KMS-11 (cell line): ENCODE data around the gene CNTN5.
"Not testable (repeated sequence)": the region's sequence is repeated elsewhere in the genome, so short reads cannot be mapped to it uniquely, and the experiment has no call there.

Experiments used
- H2AFZ ChIP-seq: fragments of 200-600 bp; sonication (generic); 2 replicates; pipeline ENCODE4 v1.6.1; 2016; ENCODE audit warnings: antibody characterized with exemption, mixed run types, low read depth
- H3K27ac ChIP-seq: fragments of 200-600 bp; sonication (generic); 2 replicates; pipeline ENCODE4 v1.6.1; 2016; ENCODE audit warnings: mild to moderate bottlenecking, mixed run types
- H3K27me3 ChIP-seq: fragments of 200-600 bp; sonication (generic); 2 replicates; pipeline ENCODE4 v1.6.1; 2017; ENCODE audit warnings: mild to moderate bottlenecking, low read depth, mixed run types, moderate library complexity; ENCODE audit not compliant: insufficient read depth
- H3K36me3 ChIP-seq: fragments of 200-600 bp; sonication (generic); 2 replicates; pipeline ENCODE4 v1.6.1; 2017; ENCODE audit warnings: mild to moderate bottlenecking, mixed run types; ENCODE audit not compliant: insufficient read depth
- H3K4me1 ChIP-seq: fragments of 200-600 bp; sonication (generic); 2 replicates; pipeline ENCODE4 v1.6.1; 2016; ENCODE audit warnings: mild to moderate bottlenecking, low read depth, mixed run types; ENCODE audit not compliant: poor library complexity, severe bottlenecking
- H3K4me2 ChIP-seq: fragments of 200-600 bp; sonication (generic); 2 replicates; pipeline ENCODE4 v1.7.0; 2016; ENCODE audit warnings: mild to moderate bottlenecking, mixed run types
- H3K4me3 ChIP-seq: fragments of 200-600 bp; sonication (generic); IDR thresholded peaks from 2 replicates; pipeline ENCODE4 v1.6.1; 2017; ENCODE audit warnings: low read depth, low read length, mixed read lengths; ENCODE audit not compliant: insufficient read depth
- H3K79me2 ChIP-seq: fragments of 200-600 bp; sonication (generic); 2 replicates; pipeline ENCODE4 v1.6.1; 2016; ENCODE audit warnings: low read depth, mixed run types; ENCODE audit not compliant: insufficient read depth
- H3K9ac ChIP-seq: fragments of 200-600 bp; sonication (generic); 2 replicates; pipeline ENCODE4 v1.6.1; 2016; ENCODE audit warnings: mild to moderate bottlenecking, mixed run types
- H4K20me1 ChIP-seq: fragments of 200-600 bp; sonication (generic); 2 replicates; pipeline ENCODE4 v1.6.1; 2016; ENCODE audit warnings: mild to moderate bottlenecking, mixed run types; ENCODE audit not compliant: insufficient read depth
- CTCF ChIP-seq: fragments of 200-600 bp; sonication (generic); conservative IDR thresholded peaks from 2 replicates; pipeline ENCODE4 v1.6.1; 2017; ENCODE audit warnings: low read depth, mild to moderate bottlenecking, antibody characterized with exemption, low read length, moderate library complexity, mixed read lengths

CNTN5 gene

GRCh38 chr11:99822846-99823565 lies 802.3 kb downstream of the CNTN5 start:
- Histone ChIP-seq H3K9ac (no peak overlapping the region), H3K27ac (no peak overlapping the region), H3K4me3 (no peak overlapping the region), H3K4me1 (no peaks in the 10 kb centered on the region), H4K20me1 (no peaks in the 10 kb centered on the region), H3K79me2 (no peaks in the 10 kb centered on the region), H3K4me2 (no peak overlapping the region), H3K36me3 (no peaks in the 10 kb centered on the region), H3K27me3 (no peaks in the 10 kb centered on the region), H2AFZ (no peak overlapping the region)
- no peak for TF ChIP-seq CTCF

DNA sequence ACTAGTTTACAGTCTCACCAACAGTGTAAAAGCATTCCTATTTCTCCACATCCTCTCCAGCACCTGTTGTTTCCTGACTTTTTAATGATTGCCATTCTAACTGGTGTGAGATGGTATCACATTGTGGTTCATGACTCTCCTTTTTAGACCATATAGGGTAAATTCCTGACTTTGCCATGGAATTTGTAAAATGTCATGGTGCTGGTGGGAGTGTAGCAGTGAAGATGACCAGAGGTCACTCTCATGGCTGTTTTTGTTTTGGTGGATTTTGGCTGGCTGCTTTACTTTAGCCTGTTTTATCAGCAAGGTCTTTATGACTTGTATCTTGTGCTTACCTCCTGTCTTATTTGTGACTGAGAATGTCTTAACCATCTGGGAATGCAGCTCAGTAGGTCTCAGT lies 816.0 kb downstream of the CNTN5 start:
- not testable (repeated sequence) for H3K79me2 ChIP-seq, H2AFZ ChIP-seq, H3K4me2 ChIP-seq, H3K27ac ChIP-seq, H3K9ac ChIP-seq, H3K36me3 ChIP-seq, H4K20me1 ChIP-seq, H3K4me3 ChIP-seq, H3K27me3 ChIP-seq, H3K4me1 ChIP-seq

GRCh38 chr11:99841885-99842284 lies 821.1 kb downstream of the CNTN5 start:
- Histone ChIP-seq H3K36me3 (no peaks in the 10 kb centered on the region), H2AFZ (no peak overlapping the region), H3K4me2 (no peak overlapping the region), H3K27ac (no peak overlapping the region), H4K20me1 (no peaks in the 10 kb centered on the region), H3K79me2 (no peaks in the 10 kb centered on the region), H3K9ac (no peak overlapping the region), H3K27me3 (no peaks in the 10 kb centered on the region), H3K4me3 (no peak overlapping the region), H3K4me1 (no peaks in the 10 kb centered on the region)
- TF ChIP-seq CTCF, result no peak

- no peaks in the 10 kb centered on the region for H3K36me3 ChIP-seq
- no peaks in the 10 kb centered on the region for H3K4me1 ChIP-seq
- H3K27me3 ChIP-seq, result no peaks in the 10 kb centered on the region
- no peak overlapping the region for H3K4me2 ChIP-seq
- no peak overlapping the region for H3K27ac ChIP-seq
- H4K20me1 ChIP-seq, result no peaks in the 10 kb centered on the region
- TF ChIP-seq CTCF, result no peak
- H3K4me3 ChIP-seq, result no peak overlapping the region
- H2AFZ ChIP-seq, result no peak overlapping the region
- H3K79me2 ChIP-seq, result no peaks in the 10 kb centered on the region
- no peak overlapping the region for H3K9ac ChIP-seq
These were observed 845.2 kb downstream of the CNTN5 start for GRCh38 chr11:99865951-99866350.

GRCh38 chr11:99881610-99882009 lies 860.9 kb downstream of the CNTN5 start:
- no peak for TF ChIP-seq CTCF
- H3K27me3 ChIP-seq, result no peaks in the 10 kb centered on the region
- no peak overlapping the region for H3K27ac ChIP-seq

More at GRCh38 chr11:99881610-99882009, 860.9 kb downstream of the CNTN5 start:
- no peak overlapping the region for H2AFZ ChIP-seq
- no peak overlapping the region for H3K4me3 ChIP-seq
- no peaks in the 10 kb centered on the region for H3K79me2 ChIP-seq
- no peaks in the 10 kb centered on the region for H4K20me1 ChIP-seq
- H3K36me3 ChIP-seq, result no peaks in the 10 kb centered on the region
- H3K4me2 ChIP-seq, result no peak overlapping the region
- no peak overlapping the region for H3K9ac ChIP-seq
- no peaks in the 10 kb centered on the region for H3K4me1 ChIP-seq
